NB4 (cell line): Measurements from ENCODE around the gene PNCK.

Source experiments
- DNase-seq: peaks from one replicate; pipeline ENCODE4 v3.0.0; 2010; ENCODE audit warnings: low read depth
- H3K4me3 ChIP-seq: one replicate; pipeline ENCODE4 v1.5.1; 2011; ENCODE audit warnings: mild to moderate bottlenecking, low read depth, low read length, moderate library complexity
- CTCF ChIP-seq: IDR thresholded peaks from one replicate; pipeline ENCODE4 v1.5.1; 2012; ENCODE audit warnings: low read depth, low read length
- MAX ChIP-seq: IDR thresholded peaks from 2 replicates; pipeline ENCODE4 v1.6.1; 2011; ENCODE audit warnings: low read depth, low read length
- MYC ChIP-seq: IDR thresholded peaks from 2 replicates; pipeline ENCODE4 v1.6.1; 2011; ENCODE audit warnings: low read depth, low read length
- POLR2A ChIP-seq: IDR thresholded peaks from 2 replicates; pipeline ENCODE4 v1.6.1; 2011; ENCODE audit warnings: mild to moderate bottlenecking; ENCODE audit not compliant: insufficient read length; ENCODE audit errors: extremely low read depth

Gene PNCK

GRCh38 chrX:153665726-153666306 is 7.8 kb downstream of the PNCK start:
- no peak for TF ChIP-seq MYC
- TF ChIP-seq POLR2A, result no peak
- no peak for TF ChIP-seq CTCF
- no peak for TF ChIP-seq MAX
- no peak overlapping the region for H3K4me3 ChIP-seq
- no peak for DNase-seq

GRCh38 chrX:153662266-153662665 is 11.3 kb downstream of the PNCK start:
- H3K4me3 ChIP-seq, result no peak overlapping the region
- peak; percentile 61 for DNase-seq
- TF ChIP-seq MAX (no peak), POLR2A (no peak), MYC (no peak), CTCF (peak; percentile 44)

GRCh38 chrX:153659268-153659667 is 14.3 kb downstream of the PNCK start:
- DNase-seq, result no peak
- no peak overlapping the region for H3K4me3 ChIP-seq
- TF ChIP-seq CTCF (no peak), MYC (no peak), MAX (no peak), POLR2A (no peak)

- no peak for TF ChIP-seq MAX
- TF ChIP-seq MYC, result no peak
- TF ChIP-seq POLR2A, result no peak
- no peak for TF ChIP-seq CTCF
- H3K4me3 ChIP-seq, result no peak overlapping the region
- DNase-seq, result no peak
These were observed 16.5 kb downstream of the PNCK start for GRCh38 chrX:153657161-153657560.

GRCh38 chrX:153653556-153653955 is 20.1 kb downstream of the PNCK start:
- no peak overlapping the region for H3K4me3 ChIP-seq
- TF ChIP-seq CTCF, result no peak
- no peak for TF ChIP-seq POLR2A
- TF ChIP-seq MYC, result no peak
- no peak for TF ChIP-seq MAX
- no peak for DNase-seq
